GM23248 (cell line): Measurements from ENCODE around the gene GPHN. TPM values are rescaled to one million over a fixed set of nuclear protein-coding genes. Genes with fewer than 3 reads are reported as not detected.

Experiments used
- DNase-seq: peaks from one replicate; pipeline ENCODE4 v3.0.0-alpha.2; 2015
- H2AFZ ChIP-seq: fragments of 200-600 bp; sonication (generic); 2 replicates; pipeline ENCODE4 v1.6.1; 2016; ENCODE audit warnings: antibody characterized with exemption
- H3F3A ChIP-seq: fragments of 200-600 bp; sonication (generic); 2 replicates; pipeline ENCODE4 v1.6.1; 2016; ENCODE audit warnings: mild to moderate bottlenecking, antibody characterized with exemption, mixed run types; ENCODE audit not compliant: insufficient read depth
- H3K27ac ChIP-seq: fragments of 200-600 bp; sonication (generic); 2 replicates; pipeline ENCODE4 v1.5.1; 2016; ENCODE audit warnings: mild to moderate bottlenecking
- H3K27me3 ChIP-seq: fragments of 200-600 bp; sonication (generic); replicated peaks from 2 replicates; pipeline ENCODE4 v1.6.1; 2016; ENCODE audit warnings: mild to moderate bottlenecking; ENCODE audit not compliant: insufficient read depth
- H3K36me3 ChIP-seq: fragments of 200-600 bp; sonication (generic); 2 replicates; pipeline ENCODE4 v1.6.1; 2016; ENCODE audit warnings: low read depth, mild to moderate bottlenecking
- H3K4me1 ChIP-seq: fragments of 200-600 bp; sonication (generic); 2 replicates; pipeline ENCODE4 v1.6.1; 2016; ENCODE audit warnings: mild to moderate bottlenecking; ENCODE audit not compliant: insufficient read depth
- H3K4me2 ChIP-seq: fragments of 200-600 bp; sonication (generic); one replicate; pipeline ENCODE4 v1.6.1; 2016; ENCODE audit warnings: mild to moderate bottlenecking; ENCODE audit not compliant: unreplicated experiment
- H3K4me3 ChIP-seq: fragments of 200-600 bp; sonication (generic); 2 replicates; pipeline ENCODE4 v1.5.1; 2016; ENCODE audit warnings: mild to moderate bottlenecking
- H3K79me2 ChIP-seq: fragments of 200-600 bp; sonication (generic); 2 replicates; pipeline ENCODE4 v1.6.1; 2016; ENCODE audit warnings: mild to moderate bottlenecking; ENCODE audit not compliant: insufficient read depth
- H3K9ac ChIP-seq: fragments of 200-600 bp; sonication (generic); 2 replicates; pipeline ENCODE4 v1.6.1; 2016; ENCODE audit warnings: mild to moderate bottlenecking
- H3K9me2 ChIP-seq: fragments of 200-600 bp; sonication (generic); 2 replicates; pipeline ENCODE4 v1.6.1; 2016; ENCODE audit warnings: mixed run types, mild to moderate bottlenecking, moderate library complexity; ENCODE audit not compliant: insufficient read depth
- H3K9me3 ChIP-seq: fragments of 200-600 bp; sonication (generic); one replicate; pipeline ENCODE4 v1.6.1; 2017; ENCODE audit warnings: low read depth
- H4K20me1 ChIP-seq: fragments of 200-600 bp; sonication (generic); 2 replicates; pipeline ENCODE4 v1.6.0; 2016; ENCODE audit not compliant: insufficient read depth
- EZH2 ChIP-seq: fragments of 200-600 bp; sonication (generic); IDR thresholded peaks from 2 replicates; pipeline ENCODE4 v1.6.1; 2018; ENCODE audit warnings: antibody characterized with exemption, mild to moderate bottlenecking; ENCODE audit not compliant: insufficient read depth, poor library complexity, severe bottlenecking
- EZH2phosphoT487 ChIP-seq: fragments of 200-600 bp; sonication (generic); IDR thresholded peaks from 2 replicates; pipeline ENCODE4 v1.6.1; 2018; ENCODE audit warnings: antibody characterized with exemption, moderate library complexity, mild to moderate bottlenecking, low read depth; ENCODE audit not compliant: insufficient read depth
- WGBS, 2 experiments: methylation state at CpG; one replicate each; pipeline ENCODE4 v1.1.6; 2015 to 2017; ENCODE audit warnings: low lambda C conversion rate in 2 of 2, low coverage in 1 of 2; ENCODE audit errors: missing lambda C conversion rate in 2 of 2; 5-methylcytosine and 5-hydroxymethylcytosine counted together
- in situ Hi-C: fragments of 300-500 bp; cut with MboI; formaldehyde crosslinking; loops from 2 replicates; pipeline ENCODE4 v1.15.0; 2020
- polyA plus RNA-seq: library from polyadenylated mRNA; unstranded; fragments of >200 nt; fragmentation: Nextera tagmentation; extraction: Ambion mirVana; gene quantifications from 2 replicates; pipeline ENCODE4 v1.2.1, GENCODE V29; 2016
- total RNA-seq: library from RNA; depleted of rRNA; stranded (reverse); fragments of >200 nt; shearing (Covaris generic); gene quantifications from 2 replicates; pipeline ENCODE4 v1.2.3, GENCODE V29; 2014

The GPHN gene
- total and polyA plus RNA-seq, 2 experiments from 2014 or later = 7.6 to 9.3 TPM

- no peaks in the 10 kb centered on the region for H3K27me3 ChIP-seq
- H3K4me1 ChIP-seq = no peaks in the 10 kb centered on the region
- H3K4me2 ChIP-seq = no peak overlapping the region
- no peak overlapping the region for H3K4me3 ChIP-seq
- WGBS, 2 experiments = 47 to 49% methylated on average over 2 of the region's 2 CpGs
- peak; percentile 2 for DNase-seq
- no peaks in the 10 kb centered on the region for H4K20me1 ChIP-seq
- no peaks in the 10 kb centered on the region for H3K9me3 ChIP-seq
- H3F3A ChIP-seq = no peaks in the 10 kb centered on the region
- no peaks in the 10 kb centered on the region for H3K36me3 ChIP-seq
- no peak overlapping the region for H2AFZ ChIP-seq
- no peaks in the 10 kb centered on the region for H3K9me2 ChIP-seq
- H3K27ac ChIP-seq = no peak overlapping the region
- no peaks in the 10 kb centered on the region for H3K79me2 ChIP-seq
- in situ Hi-C loops = no loop called here
- no peak overlapping the region for H3K9ac ChIP-seq
- no peak for TF ChIP-seq EZH2
- TF ChIP-seq EZH2phosphoT487 = no peak
Observed at GRCh38 chr14:66482873-66483272, 25.1 kb upstream of the GPHN start.

- in situ Hi-C loops = no loop called here
Observed at GRCh38 chr14:66483322-66483721, 24.6 kb upstream of the GPHN start.

GRCh38 chr14:66485029-66485428 lies 22.9 kb upstream of the GPHN start:
- 71% methylated on average over 3 of the region's 3 CpGs for WGBS, 2 experiments
- no peak overlapping the region for H3K27ac ChIP-seq
- H3K9me3 ChIP-seq = no peaks in the 10 kb centered on the region
- in situ Hi-C loops = no loop called here
- H3K79me2 ChIP-seq = no peaks in the 10 kb centered on the region
- no peaks in the 10 kb centered on the region for H3K27me3 ChIP-seq
- H2AFZ ChIP-seq = no peak overlapping the region
- no peaks in the 10 kb centered on the region for H4K20me1 ChIP-seq
- TF ChIP-seq EZH2 (no peak), EZH2phosphoT487 (no peak)
- H3K4me3 ChIP-seq = no peak overlapping the region
- no peak overlapping the region for H3K9ac ChIP-seq
- H3K4me2 ChIP-seq = no peak overlapping the region
- DNase-seq = no peak
- H3K36me3 ChIP-seq = no peaks in the 10 kb centered on the region
- no peaks in the 10 kb centered on the region for H3K9me2 ChIP-seq
- H3K4me1 ChIP-seq = no peaks in the 10 kb centered on the region
- H3F3A ChIP-seq = no peaks in the 10 kb centered on the region

More at GRCh38 chr14:66483322-66483721, 24.6 kb upstream of the GPHN start:
- 0 to 5% methylated on average over 1 of the region's 1 CpG for WGBS, 2 experiments
- H3K4me2 ChIP-seq = no peak overlapping the region
- no peak overlapping the region for H3K9ac ChIP-seq
- no peaks in the 10 kb centered on the region for H3K9me3 ChIP-seq
- peak; percentile 21 for DNase-seq
- no peaks in the 10 kb centered on the region for H3K36me3 ChIP-seq
- H2AFZ ChIP-seq = no peak overlapping the region
- H3K9me2 ChIP-seq = no peaks in the 10 kb centered on the region
- no peaks in the 10 kb centered on the region for H3F3A ChIP-seq
- H3K27ac ChIP-seq = no peak overlapping the region
- no peak overlapping the region for H3K4me3 ChIP-seq
- TF ChIP-seq EZH2 (no peak), EZH2phosphoT487 (no peak)
- no peaks in the 10 kb centered on the region for H3K79me2 ChIP-seq
- no peaks in the 10 kb centered on the region for H3K27me3 ChIP-seq
- no peaks in the 10 kb centered on the region for H4K20me1 ChIP-seq
- H3K4me1 ChIP-seq = no peaks in the 10 kb centered on the region

- Histone ChIP-seq H4K20me1 (no peaks in the 10 kb centered on the region), H3K9me3 (no peaks in the 10 kb centered on the region), H2AFZ (no peak within 1 kb of the TSS), H3K27me3 (no peaks in the 10 kb centered on the region), H3K79me2 (no peaks in the 10 kb centered on the region), H3K9ac (no peak within 1 kb of the TSS), H3K4me1 (no peaks in the 10 kb centered on the region), H3K4me2 (no peak within 1 kb of the TSS), H3F3A (no peaks in the 10 kb centered on the region), H3K36me3 (no peaks in the 10 kb centered on the region), H3K9me2 (no peaks in the 10 kb centered on the region), H3K4me3 (no peak within 1 kb of the TSS), H3K27ac (no peak within 1 kb of the TSS)
- DNase-seq = no peak
- in situ Hi-C loops = no loop called here
- no peak for TF ChIP-seq EZH2phosphoT487
- no peak for TF ChIP-seq EZH2
- 27 to 38% methylated on average over 2 of the region's 2 CpGs for WGBS, 2 experiments
Observed at GRCh38 chr14:66485910-66486421, 22.0 kb upstream of the GPHN start, which contains the start of gene CCDC196. Gene CCDC196, plus strand, starts transcription at chr14:66486371. Its CDS starts 132 bp downstream, at chr14:66486503.
